Smooth muscle cell (in vitro differentiated cells): ENCODE measurements around the gene SVOP. TPM values are rescaled to one million over a fixed set of nuclear protein-coding genes. Genes with fewer than 3 reads are reported as not detected.
A peak's percentile ranks its signal among the peaks of the same experiment; 100 is the strongest.

Experiments
- DNase-seq: peaks from one replicate; lab custom pipeline; 2025; ENCODE audit not compliant: unreplicated experiment; lab: John Stamatoyannopoulos, UW
- H2AFZ ChIP-seq: fragments of 200-600 bp; sonication (generic); 2 replicates; pipeline ENCODE4 v1.6.0; 2016; ENCODE audit warnings: antibody characterized with exemption, low read depth, mild to moderate bottlenecking
- H3F3A ChIP-seq: fragments of 200-600 bp; sonication (generic); 2 replicates; pipeline ENCODE4 v1.6.0; 2017; ENCODE audit warnings: antibody characterized with exemption, low read depth
- H3K27ac ChIP-seq: fragments of 200-600 bp; sonication (generic); 2 replicates; pipeline ENCODE4 v1.5.1; 2016; ENCODE audit warnings: low read depth, mild to moderate bottlenecking
- H3K27me3 ChIP-seq: fragments of 200-600 bp; sonication (generic); 2 replicates; pipeline ENCODE4 v1.6.1; 2016; ENCODE audit warnings: low read depth, mild to moderate bottlenecking
- H3K36me3 ChIP-seq: fragments of 200-600 bp; sonication (generic); 2 replicates; pipeline ENCODE4 v1.5.1; 2016; ENCODE audit warnings: low read depth
- H3K4me1 ChIP-seq: fragments of 200-600 bp; sonication (generic); 2 replicates; pipeline ENCODE4 v1.5.1; 2016; ENCODE audit warnings: low read depth
- H3K4me2 ChIP-seq: fragments of 200-600 bp; sonication (generic); 2 replicates; pipeline ENCODE4 v1.6.0; 2016; ENCODE audit warnings: mild to moderate bottlenecking
- H3K4me3 ChIP-seq: fragments of 200-600 bp; sonication (generic); 2 replicates; pipeline ENCODE4 v1.5.1; 2016; ENCODE audit warnings: mild to moderate bottlenecking
- H3K79me2 ChIP-seq: fragments of 200-600 bp; sonication (generic); 2 replicates; pipeline ENCODE4 v1.6.0; 2016; ENCODE audit warnings: low read depth, mild to moderate bottlenecking
- H3K9ac ChIP-seq: fragments of 200-600 bp; sonication (generic); 2 replicates; pipeline ENCODE4 v1.6.0; 2016; ENCODE audit warnings: low read depth
- H3K9me3 ChIP-seq: fragments of 200-600 bp; sonication (generic); replicated peaks from 2 replicates; pipeline ENCODE4 v1.5.1; 2016; ENCODE audit warnings: low read depth
- H4K20me1 ChIP-seq: fragments of 200-600 bp; sonication (generic); 2 replicates; pipeline ENCODE4 v1.6.0; 2016; ENCODE audit warnings: low read depth
- CTCF ChIP-seq: fragments of 200-600 bp; sonication (generic); IDR thresholded peaks from 2 replicates; pipeline ENCODE4 v1.5.1; 2017; ENCODE audit warnings: borderline replicate concordance, mild to moderate bottlenecking, antibody characterized with exemption; ENCODE audit not compliant: insufficient read depth, poor library complexity, severe bottlenecking
- WGBS: methylation state at CpG from one replicate; pipeline ENCODE4 v1.1.7; 2016; ENCODE audit warnings: low lambda C conversion rate; 5-methylcytosine and 5-hydroxymethylcytosine counted together
- polyA plus RNA-seq: library from polyadenylated mRNA; unstranded; fragments of >200 nt; fragmentation: Nextera tagmentation; extraction: Ambion mirVana; gene quantifications from 2 replicates; pipeline ENCODE4 v1.2.1, GENCODE V29; 2016
- small RNA-seq: library from RNA; depleted of rRNA; stranded (forward); fragments of <200 nt; gene quantifications from one replicate; pipeline ENCODE3, GENCODE V24; 2014
- total RNA-seq: library from RNA; depleted of rRNA; stranded (reverse); fragments of >200 nt; gene quantifications from 2 replicates; pipeline ENCODE4 v1.2.3, GENCODE V29; 2014

Gene SVOP
- total and polyA plus RNA-seq, 2 experiments from 2014 or later: not detected

DNA sequence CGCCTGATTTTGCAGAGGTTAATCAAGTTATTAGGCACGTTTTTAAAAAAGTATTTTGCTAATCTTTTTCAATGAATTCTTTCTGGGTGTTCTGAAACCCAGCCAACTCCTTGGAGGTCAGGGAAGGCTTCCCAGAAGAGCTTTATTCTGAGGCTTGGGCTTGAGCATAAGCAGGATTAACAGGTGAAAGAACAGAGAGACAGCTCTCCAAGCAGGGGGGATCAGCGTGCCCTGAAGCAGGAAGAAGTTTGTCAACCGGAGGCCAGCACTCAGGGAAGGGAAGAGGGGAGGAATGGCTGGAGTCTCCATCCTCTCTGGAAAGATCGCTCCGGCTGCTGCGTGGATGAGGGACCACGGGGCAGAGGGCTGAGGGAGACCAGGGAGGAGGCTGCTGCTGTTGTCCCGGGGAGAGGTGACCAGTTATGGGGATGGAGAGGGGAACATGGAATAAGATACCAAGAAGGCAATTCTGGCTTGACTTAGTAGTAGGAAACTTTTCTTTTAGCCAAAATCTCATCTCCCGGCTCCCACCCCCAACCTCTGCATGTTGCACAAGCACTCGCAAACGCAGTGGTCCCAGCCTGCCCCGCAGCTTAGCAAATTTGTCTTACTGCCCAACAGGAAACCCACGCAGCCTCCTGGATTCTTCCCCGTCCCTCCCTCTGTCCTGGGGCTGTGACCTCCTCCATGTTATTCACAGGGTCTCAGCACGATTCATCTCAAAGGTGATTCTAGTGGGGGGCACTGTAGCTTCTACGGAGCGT lies 162.4 kb downstream of the SVOP start:
- Histone ChIP-seq H3K79me2 (peaks cover 31% of the 10 kb centered on the region), H3K4me3 (peak overlapping the region; percentile 70), H3K9ac (peak overlapping the region; percentile 88), H4K20me1 (no peaks in the 10 kb centered on the region), H3K9me3 (no peaks in the 10 kb centered on the region), H3K4me2 (peak overlapping the region; percentile 90), H3F3A (peaks cover 20% of the 10 kb centered on the region), H3K4me1 (peaks cover 31% of the 10 kb centered on the region), H3K36me3 (no peaks in the 10 kb centered on the region), H3K27ac (peak overlapping the region; percentile 87), H3K27me3 (no peaks in the 10 kb centered on the region), H2AFZ (peak overlapping the region; percentile 86)
- TF ChIP-seq CTCF: no peak
- 9% methylated on average over 18 of the region's 18 CpGs for WGBS
- no peak for DNase-seq

Small RNA genes within 50 kb of the gene (small RNA-seq; reads per million reads assigned to genes)
- gene AC190387.1: not detected
- gene RNA5SP372: not detected
- gene RNU6-361P: not detected

Other genes with a start within 250 kb of the SVOP start
- gene SSH1, start 163.5 kb downstream of the SVOP start, total RNA-seq: 15.2 and 17.2 TPM in 2 replicates
- gene SSH1, start 163.5 kb downstream of the SVOP start, polyA plus RNA-seq: 22.0 and 24.7 TPM in 2 replicates
- gene DAO, start 141.0 kb downstream of the SVOP start, total RNA-seq: not detected in 2 replicates
- not detected in 2 replicates for gene DAO, start 141.0 kb downstream of the SVOP start, polyA plus RNA-seq
- 15.1 and 19.9 TPM in 2 replicates for gene USP30, start 31.5 kb upstream of the SVOP start, total RNA-seq
- gene USP30, start 31.5 kb upstream of the SVOP start, polyA plus RNA-seq: 9.1 and 10.3 TPM in 2 replicates
- gene ALKBH2, start 72.4 kb upstream of the SVOP start, total RNA-seq: 6.3 and 13.6 TPM in 2 replicates
- gene ALKBH2, start 72.4 kb upstream of the SVOP start, polyA plus RNA-seq: 17.6 and 23.3 TPM in 2 replicates
- gene UNG, start 76.5 kb upstream of the SVOP start, total RNA-seq: 17.1 and 18.2 TPM in 2 replicates
- 22.8 and 27.3 TPM in 2 replicates for gene UNG, start 76.5 kb upstream of the SVOP start, polyA plus RNA-seq
- 2.0 and 3.0 TPM in 2 replicates for gene ACACB, start 95.5 kb upstream of the SVOP start, total RNA-seq
- 0.58 and 2.2 TPM in 2 replicates for gene ACACB, start 95.5 kb upstream of the SVOP start, polyA plus RNA-seq